SK-N-MC (cell line): ENCODE results near the gene SHISAL2A.

Experiments
- EZH2 ChIP-seq: fragments of 200-600 bp; sonication (generic); IDR thresholded peaks from one replicate; pipeline ENCODE4 v1.6.1; 2017; ENCODE audit warnings: antibody characterized with exemption
- POLR2AphosphoS5 ChIP-seq: IDR thresholded peaks from 2 replicates; pipeline ENCODE4 v1.6.1; 2012; ENCODE audit warnings: mild to moderate bottlenecking, low read depth, low read length, borderline replicate concordance

DNA sequence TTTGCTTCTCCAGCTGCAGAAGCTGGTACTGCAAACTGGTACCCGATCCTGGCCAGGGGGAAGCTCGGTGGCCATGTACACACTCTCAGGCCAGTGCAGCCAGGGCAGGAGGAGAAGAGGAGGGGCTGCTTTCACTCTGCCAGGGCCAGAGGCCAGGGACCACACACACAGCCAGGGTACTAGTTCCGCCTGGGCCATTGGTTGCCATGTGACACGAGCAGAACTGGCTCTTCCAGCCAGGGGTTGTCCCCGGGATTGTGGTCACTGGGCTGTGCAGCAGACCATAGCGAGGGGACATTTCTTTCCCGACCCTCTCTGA is 3.7 kb upstream of the SHISAL2A start:
- TF ChIP-seq POLR2AphosphoS5 (no peak), EZH2 (no peak)
